Progenitor cell of endocrine pancreas (in vitro differentiated cells): ENCODE data around the gene NDUFB8. TPM values are rescaled to one million over a fixed set of nuclear protein-coding genes. Genes with fewer than 3 reads are reported as not detected.

ENCODE experiments used
- DNase-seq: peaks from one replicate; pipeline ENCODE4 v3.0.0; 2021; ENCODE audit warnings: low spot score; ENCODE audit not compliant: unreplicated experiment
- H3K27ac Mint-ChIP-seq: 2 replicates; pipeline ENCODE4 v1.8.0; 2021; ENCODE audit warnings: mild to moderate bottlenecking, moderate library complexity, mixed read lengths
- H3K27me3 Mint-ChIP-seq: 2 replicates; pipeline ENCODE4 v1.8.0; 2021; ENCODE audit warnings: mixed read lengths
- H3K36me3 Mint-ChIP-seq: 2 replicates; pipeline ENCODE4 v1.8.0; 2022; ENCODE audit warnings: mixed read lengths; ENCODE audit not compliant: insufficient read depth
- H3K4me1 Mint-ChIP-seq: 2 replicates; pipeline ENCODE4 v1.8.0; 2021; ENCODE audit warnings: low read depth, mixed read lengths
- H3K4me3 Mint-ChIP-seq: 2 replicates; pipeline ENCODE4 v1.8.0; 2021; ENCODE audit warnings: low read depth, mild to moderate bottlenecking, moderate library complexity, mixed read lengths
- H3K9me3 Mint-ChIP-seq: 2 replicates; pipeline ENCODE4 v1.8.0; 2021; ENCODE audit warnings: low read depth, mixed read lengths
- total RNA-seq: library from RNA; stranded (reverse); gene quantifications from 2 replicates; pipeline ENCODE4 v1.2.1, GENCODE V29; 2021
- TF ChIP-seq, protein P1 (sequence below): fragments of 200-600 bp; sonication (generic); IDR thresholded peaks from one replicate; pipeline ENCODE4 v1.5.0; 2021; ENCODE audit warnings: antibody characterized with exemption, mild to moderate bottlenecking; ENCODE audit not compliant: unreplicated experiment

Gene NDUFB8
- total RNA-seq, 1 donor from 2014 or later = 159 TPM

- H3K27ac Mint-ChIP-seq = no peak overlapping the region
- H3K27me3 Mint-ChIP-seq = peaks cover 28% of the 10 kb centered on the region
- H3K36me3 Mint-ChIP-seq = peaks cover 18% of the 10 kb centered on the region
- no peak overlapping the region for H3K4me3 Mint-ChIP-seq
- H3K9me3 Mint-ChIP-seq = no peaks in the 10 kb centered on the region
- H3K4me1 Mint-ChIP-seq = peaks cover 3% of the 10 kb centered on the region
- no peak for DNase-seq
- TF ChIP-seq, protein P1, sequence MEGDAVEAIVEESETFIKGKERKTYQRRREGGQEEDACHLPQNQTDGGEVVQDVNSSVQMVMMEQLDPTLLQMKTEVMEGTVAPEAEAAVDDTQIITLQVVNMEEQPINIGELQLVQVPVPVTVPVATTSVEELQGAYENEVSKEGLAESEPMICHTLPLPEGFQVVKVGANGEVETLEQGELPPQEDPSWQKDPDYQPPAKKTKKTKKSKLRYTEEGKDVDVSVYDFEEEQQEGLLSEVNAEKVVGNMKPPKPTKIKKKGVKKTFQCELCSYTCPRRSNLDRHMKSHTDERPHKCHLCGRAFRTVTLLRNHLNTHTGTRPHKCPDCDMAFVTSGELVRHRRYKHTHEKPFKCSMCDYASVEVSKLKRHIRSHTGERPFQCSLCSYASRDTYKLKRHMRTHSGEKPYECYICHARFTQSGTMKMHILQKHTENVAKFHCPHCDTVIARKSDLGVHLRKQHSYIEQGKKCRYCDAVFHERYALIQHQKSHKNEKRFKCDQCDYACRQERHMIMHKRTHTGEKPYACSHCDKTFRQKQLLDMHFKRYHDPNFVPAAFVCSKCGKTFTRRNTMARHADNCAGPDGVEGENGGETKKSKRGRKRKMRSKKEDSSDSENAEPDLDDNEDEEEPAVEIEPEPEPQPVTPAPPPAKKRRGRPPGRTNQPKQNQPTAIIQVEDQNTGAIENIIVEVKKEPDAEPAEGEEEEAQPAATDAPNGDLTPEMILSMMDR = no peak
Measured at GRCh38 chr10:100522107-100522801, 7.4 kb downstream of the NDUFB8 start.

DNA sequence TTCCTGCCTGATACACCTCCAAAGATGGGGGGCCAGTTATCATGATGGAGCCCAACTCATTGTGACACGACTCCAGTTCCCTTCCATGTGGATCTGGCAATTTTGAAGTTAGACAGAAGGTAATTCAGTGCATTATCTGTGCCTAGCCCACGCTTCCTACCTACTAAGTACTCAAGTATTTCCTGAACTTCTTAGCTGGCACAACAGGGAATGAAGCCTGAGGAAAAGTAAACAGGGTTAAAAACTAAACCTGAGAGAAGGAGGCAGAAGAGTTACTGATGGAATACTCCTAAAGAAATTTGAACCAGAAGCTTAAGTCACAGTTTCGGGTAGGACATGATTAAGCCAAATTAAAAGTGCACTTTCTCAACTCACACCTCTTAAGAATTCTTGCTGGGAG is 8.9 kb downstream of the NDUFB8 start:
- peaks cover 14% of the 10 kb centered on the region for H3K36me3 Mint-ChIP-seq
- TF ChIP-seq, protein P1 = no peak
- H3K9me3 Mint-ChIP-seq = no peaks in the 10 kb centered on the region
- H3K4me1 Mint-ChIP-seq = peaks cover 3% of the 10 kb centered on the region
- peaks cover 28% of the 10 kb centered on the region for H3K27me3 Mint-ChIP-seq
- no peak overlapping the region for H3K4me3 Mint-ChIP-seq
- DNase-seq = no peak
- H3K27ac Mint-ChIP-seq = no peak overlapping the region

- Mint-ChIP-seq H3K4me3 (peak within 1 kb of the TSS; percentile 85), H3K27ac (no peak within 1 kb of the TSS), H3K27me3 (peaks cover 28% of the 10 kb centered on the region), H3K9me3 (no peaks in the 10 kb centered on the region), H3K36me3 (peaks cover 9% of the 10 kb centered on the region), H3K4me1 (peaks cover 3% of the 10 kb centered on the region)
- TF ChIP-seq, protein P1 = no peak
- peak; percentile 37 for DNase-seq
Measured at GRCh38 chr10:100519311-100520051, 10.2 kb downstream of the NDUFB8 start, which contains the start of gene SEC31B. SEC31B (minus strand) TSS chr10:100519861; CDS start chr10:100516952, 2,909 bp downstream.

GRCh38 chr10:100518761-100519241 is 10.9 kb downstream of the NDUFB8 start:
- H3K27ac Mint-ChIP-seq = no peak overlapping the region
- peaks cover 8% of the 10 kb centered on the region for H3K36me3 Mint-ChIP-seq
- H3K4me1 Mint-ChIP-seq = peaks cover 3% of the 10 kb centered on the region

DNA sequence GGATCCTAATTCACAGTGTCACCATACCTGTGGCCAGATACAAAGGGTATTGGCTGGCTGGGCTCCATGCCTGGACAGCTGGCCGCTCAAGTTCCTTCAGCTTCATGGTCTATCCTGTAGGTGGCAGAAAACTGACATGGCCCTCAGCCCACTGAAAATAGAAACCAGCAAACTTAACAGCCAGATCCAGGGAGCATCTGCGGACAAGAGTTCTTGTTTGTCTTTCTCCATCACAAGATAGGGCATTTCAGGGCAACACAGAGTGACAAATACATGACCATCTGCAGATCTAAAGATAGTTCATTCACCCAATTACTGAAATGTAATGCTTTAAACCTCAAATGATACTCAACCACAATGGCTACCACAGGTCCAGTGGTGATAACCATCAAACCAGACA is 12.8 kb downstream of the NDUFB8 start:
- TF ChIP-seq, protein P1 = peak; percentile 33
- Mint-ChIP-seq H3K36me3 (peaks cover 4% of the 10 kb centered on the region), H3K4me3 (no peak overlapping the region), H3K27ac (no peak overlapping the region), H3K4me1 (peaks cover 3% of the 10 kb centered on the region), H3K27me3 (peaks cover 28% of the 10 kb centered on the region), H3K9me3 (no peaks in the 10 kb centered on the region)
- no peak for DNase-seq

More at GRCh38 chr10:100518761-100519241, 10.9 kb downstream of the NDUFB8 start:
- Mint-ChIP-seq H3K4me3 (peak overlapping the region; percentile 85), H3K9me3 (no peaks in the 10 kb centered on the region), H3K27me3 (peaks cover 28% of the 10 kb centered on the region)
- TF ChIP-seq, protein P1 = peak; percentile 78
- DNase-seq = peak; percentile 56
